HG02943 (cell line): ENCODE data around the gene ACOT8.
A peak's percentile ranks its signal among the peaks of the same experiment; 100 is the strongest.
"Not testable (repeated sequence)": the region's sequence is repeated elsewhere in the genome, so short reads cannot be mapped to it uniquely, and the experiment has no call there.

Experiments
- ATAC-seq: cut with Tn5 transposase; IDR thresholded peaks from one replicate; pipeline ENCODE4 v1.9.1; 2021; ENCODE audit warnings: mild to moderate bottlenecking, low read depth, moderate library complexity; ENCODE audit not compliant: unreplicated experiment

Gene ACOT8

DNA sequence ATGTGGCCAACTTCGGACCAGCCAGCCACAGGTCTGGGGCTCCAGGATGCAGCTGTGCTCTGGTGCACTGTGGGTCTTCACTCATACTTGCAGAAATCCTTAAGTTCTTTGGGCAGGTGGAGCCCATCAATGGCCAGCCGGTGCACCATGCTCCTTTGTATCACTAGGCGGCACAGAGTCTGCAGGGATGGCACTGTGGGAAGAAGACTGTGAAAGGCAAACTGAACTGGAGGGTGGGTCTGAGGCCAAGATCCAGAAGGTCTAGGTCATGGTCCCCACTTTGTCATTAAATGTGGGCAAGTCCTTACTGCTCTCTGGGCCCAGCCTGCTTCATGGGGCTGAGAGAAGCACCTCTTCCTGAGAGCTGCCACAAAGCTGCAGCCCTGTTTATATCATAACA, 31.5 kb upstream of the ACOT8 start:
- ATAC-seq, result no peak

DNA sequence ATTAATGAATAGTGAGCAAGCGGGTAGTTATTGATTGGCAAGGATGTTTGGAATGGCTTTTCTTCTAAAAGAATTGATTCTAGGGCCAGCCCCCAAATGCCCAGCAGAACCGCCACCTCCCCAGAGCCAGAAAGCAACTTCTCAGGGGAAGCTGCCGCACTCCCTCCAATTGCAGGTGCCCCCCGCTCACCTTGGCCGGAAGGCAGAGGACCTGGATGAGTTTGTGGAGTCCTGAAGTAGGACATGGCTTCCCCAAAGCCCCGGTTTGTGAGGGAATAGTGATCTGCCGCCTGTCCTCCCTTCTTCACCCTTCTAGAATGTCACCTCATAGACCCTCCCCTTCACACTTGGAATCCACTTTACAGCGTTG, 30.1 kb upstream of the ACOT8 start, which contains the start of gene SPATA25:
Gene SPATA25 (minus strand): TSS at position 277 of the 370 bp plus-strand sequence. CDS start 32 bp downstream, at position 245.
- no peak for ATAC-seq

GRCh38 chr20:45886590-45887345, 29.6 kb upstream of the ACOT8 start:
- ATAC-seq, result no peak

- ATAC-seq, result no peak
Measured at GRCh38 chr20:45883100-45883469, 25.9 kb upstream of the ACOT8 start.

DNA sequence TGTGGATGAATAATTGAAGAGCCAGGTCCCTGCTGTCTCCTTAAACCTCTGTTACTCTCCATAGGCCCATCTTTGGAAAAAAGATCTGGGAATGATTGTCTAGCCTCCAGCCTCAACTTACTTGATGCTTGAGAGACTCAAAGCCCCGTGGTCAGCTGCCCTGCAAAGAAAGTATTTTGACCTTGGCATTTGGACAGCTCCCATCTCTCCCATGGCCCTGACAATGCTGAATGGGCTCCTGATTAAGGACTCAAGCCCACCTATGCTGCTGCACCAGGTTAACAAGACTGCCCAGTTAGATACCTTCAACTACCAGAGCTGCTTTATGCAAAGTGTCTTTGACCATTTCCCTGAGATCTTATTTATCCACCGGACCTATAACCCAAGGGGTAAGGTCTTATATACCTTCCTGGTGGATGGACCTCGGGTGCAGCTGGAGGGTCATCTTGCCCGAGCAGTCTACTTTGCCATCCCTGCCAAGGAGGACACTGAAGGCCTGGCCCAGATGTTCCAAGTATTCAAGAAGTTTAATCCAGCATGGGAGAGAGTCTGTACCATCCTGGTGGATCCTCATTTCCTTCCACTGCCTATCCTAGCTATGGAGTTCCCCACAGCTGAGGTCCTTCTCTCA, 25.4 kb upstream of the ACOT8 start:
- ATAC-seq, result no peak

GRCh38 chr20:45880988-45881788, 24.0 kb upstream of the ACOT8 start, which contains the start of gene ZSWIM1:
ZSWIM1 (plus strand) TSS chr20:45881227; CDS start chr20:45882593, 1,366 bp downstream.
- ATAC-seq, result peak; percentile 98

- ATAC-seq, result no peak
Measured at GRCh38 chr20:45878076-45878761, 21.0 kb upstream of the ACOT8 start.

DNA sequence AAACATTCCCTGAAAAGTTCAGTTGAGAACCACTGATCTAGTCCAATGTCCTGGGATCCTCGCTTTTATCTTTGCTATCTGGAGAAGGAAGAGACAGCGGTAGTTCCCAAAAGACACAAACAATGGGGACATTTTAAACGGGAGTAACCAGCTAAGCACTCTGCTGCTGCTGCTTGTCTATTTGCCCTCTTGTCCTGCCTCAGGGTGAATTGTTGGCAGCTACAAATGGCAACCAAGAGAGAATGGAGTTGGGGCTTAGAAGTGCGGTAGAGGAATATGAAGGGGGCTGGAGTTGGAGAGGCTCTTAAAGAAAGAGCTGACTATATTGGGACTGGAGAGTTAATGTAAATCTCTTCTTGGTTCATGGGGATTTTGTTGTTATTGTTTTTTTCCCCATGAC, 17.4 kb upstream of the ACOT8 start:
- no peak for ATAC-seq

GRCh38 chr20:45874104-45874481, 16.9 kb upstream of the ACOT8 start:
- ATAC-seq, result not testable (repeated sequence)

- no peak for ATAC-seq
Measured at GRCh38 chr20:45873409-45874103, 16.4 kb upstream of the ACOT8 start.

- ATAC-seq, result no peak
Measured at GRCh38 chr20:45872626-45873025, 15.4 kb upstream of the ACOT8 start.

DNA sequence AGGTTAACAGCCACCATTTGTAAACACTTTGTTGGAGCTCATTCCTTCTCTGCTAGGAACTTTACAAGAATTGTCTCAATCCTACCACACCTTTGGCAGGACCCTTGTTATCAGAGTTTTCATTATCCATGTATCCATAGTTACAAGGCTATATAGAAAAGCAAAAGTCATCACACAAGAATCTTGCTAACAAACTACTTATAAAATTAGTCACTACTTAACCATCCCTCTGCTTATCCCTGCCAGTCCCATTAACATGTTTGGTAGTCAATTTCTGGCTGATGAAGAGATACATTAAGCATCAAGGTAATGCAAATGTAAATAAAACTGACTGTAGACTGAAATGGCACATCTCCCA, 10.6 kb upstream of the ACOT8 start:
- ATAC-seq, result no peak

GRCh38 chr20:45867136-45867818, 10.1 kb upstream of the ACOT8 start:
- no peak for ATAC-seq

- no peak for ATAC-seq
Measured at GRCh38 chr20:45866454-45866853, 9.3 kb upstream of the ACOT8 start.

DNA sequence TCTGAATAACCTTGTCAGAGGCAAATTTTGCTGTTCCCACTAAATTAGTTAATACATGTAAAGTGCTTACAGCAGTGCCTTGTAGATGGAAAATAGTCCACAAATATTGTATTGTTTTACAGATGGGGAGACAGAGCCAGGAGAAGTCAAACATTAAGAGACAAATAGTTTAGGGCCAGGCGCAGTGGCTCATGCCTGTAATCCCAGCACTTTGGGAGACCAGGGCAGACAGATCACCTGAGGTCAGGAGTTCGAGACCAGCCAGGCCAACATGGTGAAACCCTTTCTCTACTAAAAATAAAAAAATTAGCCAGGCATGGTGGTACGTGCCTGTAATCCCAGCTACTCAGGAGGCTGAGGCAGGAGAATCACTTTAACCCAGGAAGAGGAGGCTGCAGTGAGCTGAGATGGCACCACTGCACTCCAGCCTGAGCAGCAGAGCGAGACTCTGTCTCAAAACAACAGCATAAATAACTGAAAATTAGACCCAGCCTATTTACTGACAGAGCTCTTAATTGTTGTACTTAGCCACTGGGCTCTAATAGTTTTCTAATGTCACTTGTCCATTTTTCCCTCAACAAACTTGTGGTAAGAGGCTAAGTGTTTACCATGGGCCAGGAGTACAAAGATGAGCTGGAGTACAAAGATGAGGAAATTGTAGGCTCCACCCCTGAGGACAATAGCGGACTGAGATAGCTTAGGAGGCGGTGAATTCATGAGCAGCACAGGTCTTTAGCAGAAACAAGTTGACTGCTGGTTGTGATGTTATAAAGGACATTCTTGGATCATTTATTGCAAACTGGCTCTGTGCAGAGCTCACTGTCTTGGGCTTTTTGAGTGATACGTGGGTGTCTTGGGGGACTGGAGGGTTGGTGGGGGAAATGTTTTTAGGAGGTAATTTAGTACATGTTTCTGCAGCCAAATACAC, 6.6 kb upstream of the ACOT8 start:
- no peak for ATAC-seq

DNA sequence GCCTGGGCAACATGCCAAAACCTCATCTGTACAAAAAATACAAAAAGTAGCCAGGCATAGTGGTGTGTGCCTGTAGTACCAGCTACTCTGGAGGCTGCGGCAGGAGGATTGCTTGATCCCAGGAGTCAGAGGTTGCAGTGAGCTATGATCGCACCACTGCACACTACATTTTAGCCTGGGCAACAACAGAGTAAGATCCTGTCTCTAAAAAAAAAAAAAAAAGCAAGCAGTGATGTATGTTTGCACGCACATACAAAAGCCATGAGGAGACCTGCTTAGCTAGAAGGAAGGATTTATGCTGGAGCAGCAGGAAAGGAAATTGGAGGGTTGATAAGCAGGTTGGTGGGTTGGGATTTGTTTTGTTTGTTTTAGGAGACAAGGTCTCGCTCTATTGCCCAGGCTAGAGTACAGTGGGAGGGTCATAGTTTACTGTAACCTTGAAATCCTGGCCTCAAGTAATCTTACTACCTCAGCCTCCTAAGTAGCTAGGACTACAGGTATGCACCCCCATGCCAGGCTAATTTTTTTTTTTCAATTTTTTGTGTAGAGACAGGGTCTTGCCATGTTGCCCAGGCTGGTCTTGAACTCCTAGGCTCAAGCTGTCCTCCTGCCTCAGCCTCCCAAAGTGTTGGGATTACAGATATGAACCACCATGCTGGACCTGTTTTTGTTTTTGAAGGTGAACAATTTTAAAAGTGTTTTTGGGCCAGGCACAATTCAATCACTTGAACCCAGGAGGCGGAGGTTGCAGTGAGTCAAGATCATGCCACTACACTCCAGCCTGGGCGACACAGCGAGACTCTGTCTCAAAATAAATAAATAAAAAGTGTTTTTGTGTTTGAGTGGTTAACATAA, 4.3 kb upstream of the ACOT8 start:
- ATAC-seq, result no peak

DNA sequence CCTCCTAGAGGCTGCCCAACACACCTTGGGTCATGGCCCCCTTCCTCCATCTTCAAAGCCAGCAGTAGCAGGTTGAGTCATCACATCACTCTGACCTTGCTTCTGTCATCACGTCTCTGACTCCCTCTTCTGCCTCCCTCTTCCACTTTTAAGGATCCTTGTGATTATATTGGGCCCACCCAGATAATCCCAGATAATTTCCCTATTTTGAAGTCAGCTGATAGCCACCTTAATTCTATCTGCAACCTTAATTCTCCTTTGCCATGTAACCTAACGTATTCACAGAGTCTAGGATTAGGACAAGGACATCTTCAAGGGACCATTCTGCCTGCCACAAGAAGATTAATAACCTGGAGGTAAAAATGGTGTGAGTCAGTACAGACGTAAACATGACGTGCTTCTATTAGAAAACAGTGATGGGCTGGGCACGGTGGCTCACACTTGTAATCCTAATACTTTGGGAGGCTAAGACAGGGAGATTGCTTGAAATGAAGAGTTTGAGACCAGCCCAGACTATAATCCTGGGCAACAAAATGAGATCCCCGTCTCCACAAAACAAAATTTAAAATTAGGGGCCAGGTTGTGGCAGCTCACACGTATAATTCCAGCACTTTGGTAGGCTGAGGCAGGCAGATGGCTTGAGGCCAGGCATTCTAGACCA, 3.5 kb upstream of the ACOT8 start:
- no peak for ATAC-seq
